H1 (cell line): Measurements from ENCODE around the gene CHST4. TPM values are rescaled to one million over a fixed set of nuclear protein-coding genes. Genes with fewer than 3 reads are reported as not detected.

Experiments
- CTCF ChIA-PET: fragments of 300-600 bp; sonication (Branson Sonifier 250); formaldehyde crosslinking; loops from one replicate; lab custom pipeline; 2021; ENCODE audit not compliant: partially characterized antibody; lab: Charles Lee
- POLR2A ChIA-PET: fragments of 300-600 bp; sonication (Branson Sonifier 250); formaldehyde crosslinking; loops from one replicate; lab custom pipeline; 2021; ENCODE audit warnings: inconsistent platforms; ENCODE audit not compliant: partially characterized antibody; lab: Charles Lee
- DNase-seq, 2 experiments: peaks; one replicate each; pipeline versions ENCODE4 v3.0.0 to v3.0.0-alpha.2; 2010 to 2022; ENCODE audit warnings: low spot score in 2 of 2, low read depth in 1 of 2, mixed read lengths in 1 of 2
- FAIRE-seq: peaks from 2 replicates; lab custom pipeline; 2011; peaks lifted over from hg19 to GRCh38; lab: Jason Lieb, UNC
- H2AFZ ChIP-seq: 2 replicates; pipeline ENCODE4 v1.8.1; 2012; ENCODE audit warnings: low read length, inconsistent platforms
- H2AK5ac ChIP-seq: 2 replicates; pipeline ENCODE4 v1.6.1; 2013; ENCODE audit warnings: low read depth, low read length
- H2BK120ac ChIP-seq: replicated peaks from 2 replicates; pipeline ENCODE3; 2013; ENCODE audit warnings: low read depth, low read length, inconsistent platforms
- H2BK12ac ChIP-seq: 2 replicates; pipeline ENCODE4 v1.6.1; 2013; ENCODE audit warnings: low read depth, low read length
- H2BK15ac ChIP-seq: 2 replicates; pipeline ENCODE4 v1.6.1; 2013; ENCODE audit warnings: low read length
- H2BK20ac ChIP-seq: 2 replicates; pipeline ENCODE4 v1.6.1; 2013; ENCODE audit warnings: low read length
- H2BK5ac ChIP-seq: 2 replicates; pipeline ENCODE4 v1.6.1; 2013; ENCODE audit warnings: low read depth, low read length
- H3K14ac ChIP-seq: 2 replicates; pipeline ENCODE4 v1.6.1; 2013; ENCODE audit warnings: inconsistent platforms; ENCODE audit not compliant: insufficient read length
- H3K18ac ChIP-seq: 2 replicates; pipeline ENCODE4 v1.6.1; 2013; ENCODE audit warnings: low read length; ENCODE audit errors: extremely low read depth
- H3K23ac ChIP-seq: 2 replicates; pipeline ENCODE4 v1.6.1; 2013; ENCODE audit warnings: inconsistent platforms; ENCODE audit not compliant: insufficient read length
- H3K23me2 ChIP-seq: 2 replicates; pipeline ENCODE4 v1.6.1; 2013; ENCODE audit warnings: low read depth, low read length
- H3K27ac ChIP-seq: 2 replicates; pipeline ENCODE4 v1.6.1; 2011; ENCODE audit warnings: low read depth, low read length, inconsistent platforms
- H3K27me3 ChIP-seq, 4 experiments: replicated peaks in 1 of 4; 1 replicate in 1 of 4; 2 replicates in 3 of 4; pipeline versions ENCODE4 v1.6.1 to v1.8.1; 2011 to 2013; ENCODE audit warnings: low read length in 3 of 4, mild to moderate bottlenecking in 3 of 4, inconsistent platforms in 2 of 4, mixed read lengths in 2 of 4, moderate library complexity in 1 of 4; ENCODE audit not compliant: control insufficient read depth in 3 of 4, insufficient read depth in 3 of 4; ENCODE audit errors: extremely low read depth in 1 of 4
- H3K36me3 ChIP-seq, 4 experiments: 2 replicates each; pipeline versions ENCODE4 v1.6.1 to v1.8.1; 2011 to 2013; ENCODE audit warnings: mild to moderate bottlenecking in 4 of 4, low read length in 3 of 4, moderate library complexity in 2 of 4, control low read depth in 1 of 4, inconsistent platforms in 1 of 4; ENCODE audit not compliant: insufficient read depth in 4 of 4, control insufficient read depth in 2 of 4
- H3K4ac ChIP-seq: replicated peaks from 2 replicates; pipeline ENCODE3; 2013; ENCODE audit warnings: low read length, low read depth, mixed read lengths, inconsistent platforms; ENCODE audit not compliant: insufficient read length
- H3K4me1 ChIP-seq, 4 experiments: replicated peaks in 1 of 4; 1 replicate in 1 of 4; 2 replicates in 3 of 4; pipeline versions ENCODE4 v1.6.1 to v1.8.1; 2011 to 2013; ENCODE audit warnings: low read length in 3 of 4, inconsistent platforms in 2 of 4, mixed read lengths in 1 of 4; ENCODE audit not compliant: insufficient read depth in 4 of 4, control insufficient read depth in 3 of 4
- H3K4me2 ChIP-seq, 2 experiments: 2 replicates each; pipeline versions ENCODE4 v1.6.1 to v1.8.1; 2011 to 2013; ENCODE audit warnings: low read depth in 2 of 2, low read length in 2 of 2, control low read depth in 1 of 2, inconsistent platforms in 1 of 2, mild to moderate bottlenecking in 1 of 2; ENCODE audit not compliant: insufficient read depth in 1 of 2
- H3K4me3 ChIP-seq, 4 experiments: fragments of 200-600, 300-600 bp in 1 of 4; sonication (generic), shearing (Covaris generic), sonication (Bioruptor Twin) in 1 of 4; 2 replicates each; pipeline versions ENCODE4 v1.5.1 to v1.8.1; 2011 to 2016; ENCODE audit warnings: low read length in 4 of 4, low read depth in 3 of 4, control low read depth in 2 of 4, inconsistent platforms in 2 of 4, mild to moderate bottlenecking in 2 of 4, mixed read lengths in 1 of 4, moderate library complexity in 1 of 4; ENCODE audit not compliant: insufficient read depth in 2 of 4; ENCODE audit errors: extremely low read depth in 1 of 4
- H3K56ac ChIP-seq: replicated peaks from 2 replicates; pipeline ENCODE3; 2013; ENCODE audit warnings: low read depth, mild to moderate bottlenecking, mixed read lengths, low read length, inconsistent platforms; ENCODE audit not compliant: insufficient read length
- H3K79me1 ChIP-seq: 2 replicates; pipeline ENCODE4 v1.6.1; 2013; ENCODE audit warnings: low read depth, low read length, control low read depth
- H3K79me2 ChIP-seq, 2 experiments: 2 replicates each; pipeline versions ENCODE4 v1.6.1 to v1.8.1; 2012 to 2013; ENCODE audit warnings: low read length in 2 of 2, mild to moderate bottlenecking in 2 of 2, inconsistent platforms in 1 of 2; ENCODE audit not compliant: insufficient read depth in 2 of 2, control insufficient read depth in 1 of 2
- H3K9ac ChIP-seq, 4 experiments: replicated peaks in 1 of 4; 1 replicate in 1 of 4; 2 replicates in 3 of 4; pipeline versions ENCODE4 v1.6.1 to v1.8.1; 2011 to 2013; ENCODE audit warnings: low read depth in 3 of 4, low read length in 3 of 4, control low read depth in 2 of 4, mild to moderate bottlenecking in 2 of 4, moderate library complexity in 2 of 4, inconsistent platforms in 1 of 4; ENCODE audit errors: extremely low read depth in 1 of 4
- H3K9me3 ChIP-seq, 2 experiments: 2 replicates each; pipeline versions ENCODE4 v1.6.1 to v1.8.1; 2012 to 2013; ENCODE audit warnings: mild to moderate bottlenecking in 2 of 2, moderate library complexity in 2 of 2, control low read depth in 1 of 2, inconsistent platforms in 1 of 2, low read depth in 1 of 2, low read length in 1 of 2, mixed read lengths in 1 of 2; ENCODE audit not compliant: insufficient read depth in 2 of 2
- H4K20me1 ChIP-seq, 2 experiments: replicated peaks in 1 of 2; 2 replicates each; pipeline versions ENCODE3 to v1.8.1; 2011 to 2013; ENCODE audit warnings: inconsistent platforms in 2 of 2, low read length in 2 of 2, mild to moderate bottlenecking in 1 of 2; ENCODE audit not compliant: insufficient read depth in 2 of 2, control insufficient read depth in 1 of 2
- H4K5ac ChIP-seq: 2 replicates; pipeline ENCODE4 v1.6.1; 2013; ENCODE audit warnings: low read length, low read depth, mixed read lengths, inconsistent platforms; ENCODE audit not compliant: insufficient read length
- H4K8ac ChIP-seq: 2 replicates; pipeline ENCODE4 v1.8.0; 2013; ENCODE audit warnings: mild to moderate bottlenecking, moderate library complexity, low read length, inconsistent platforms; ENCODE audit not compliant: insufficient read depth; ENCODE audit errors: extremely low read depth
- H4K91ac ChIP-seq: replicated peaks from 2 replicates; pipeline ENCODE3; 2013; ENCODE audit warnings: low read length, mixed read lengths, inconsistent platforms; ENCODE audit not compliant: insufficient read length
- BACH1 ChIP-seq: IDR thresholded peaks from 2 replicates; pipeline ENCODE4 v1.6.1; 2012; ENCODE audit warnings: low read length, improper control_type of control experiment
- BCL11A ChIP-seq, 2 experiments: IDR thresholded peaks; one replicate each; pipeline ENCODE4 v1.6.1; 2011; ENCODE audit warnings: low read depth in 2 of 2, low read length in 2 of 2, mild to moderate bottlenecking in 2 of 2
- BRCA1 ChIP-seq: IDR thresholded peaks from 2 replicates; pipeline ENCODE4 v1.6.1; 2012; ENCODE audit warnings: low read depth, low read length, improper control_type of control experiment
- CBX8 ChIP-seq: fragments of 300-800, 300-1000 bp; sonication (generic); IDR thresholded peaks from 2 replicates; pipeline ENCODE4 v1.7.1; 2016; ENCODE audit warnings: low read depth, low read length, borderline replicate concordance
- CHD2 ChIP-seq: IDR thresholded peaks from 2 replicates; pipeline ENCODE4 v1.6.1; 2012; ENCODE audit warnings: low read length, improper control_type of control experiment
- GTF2F1 ChIP-seq: IDR thresholded peaks from 2 replicates; pipeline ENCODE4 v1.6.1; 2012; ENCODE audit warnings: low read depth, low read length, improper control_type of control experiment, borderline replicate concordance
- KDM5A ChIP-seq: fragments of 200-600 bp; IDR thresholded peaks from 2 replicates; pipeline ENCODE4 v1.7.1; 2012; ENCODE audit warnings: mild to moderate bottlenecking, low read length, inconsistent platforms, mixed read lengths
- NANOG ChIP-seq: IDR thresholded peaks from 2 replicates; pipeline ENCODE4 v1.6.1; 2011; ENCODE audit warnings: low read length, low read depth, mild to moderate bottlenecking, inconsistent platforms; ENCODE audit not compliant: insufficient read depth, poor library complexity, severe bottlenecking
- NRF1 ChIP-seq: IDR thresholded peaks from 2 replicates; pipeline ENCODE4 v1.6.1; 2011; ENCODE audit warnings: mild to moderate bottlenecking, low read depth, low read length, improper control_type of control experiment
- SP1 ChIP-seq: IDR thresholded peaks from 2 replicates; pipeline ENCODE4 v1.6.1; 2011; ENCODE audit warnings: low read depth, low read length
- SRF ChIP-seq: IDR thresholded peaks from 2 replicates; pipeline ENCODE4 v1.6.1; 2011; ENCODE audit warnings: mild to moderate bottlenecking, low read depth, low read length, moderate library complexity
- TBP ChIP-seq: IDR thresholded peaks from 2 replicates; pipeline ENCODE4 v1.6.1; 2011; ENCODE audit warnings: low read depth, low read length, improper control_type of control experiment
- TEAD4 ChIP-seq: IDR thresholded peaks from 2 replicates; pipeline ENCODE4 v1.6.1; 2012; ENCODE audit warnings: low read depth, low read length, inconsistent platforms, mixed read lengths
- USF2 ChIP-seq: IDR thresholded peaks from 2 replicates; pipeline ENCODE4 v1.6.1; 2011; ENCODE audit warnings: low read length, improper control_type of control experiment
- ZNF274 ChIP-seq: IDR thresholded peaks from 2 replicates; pipeline ENCODE4 v1.7.0; 2012; ENCODE audit warnings: low read length, borderline replicate concordance; ENCODE audit errors: extremely low read depth
- WGBS, 2 experiments: shearing (Covaris generic) in 1 of 2; methylation state at CpG; one replicate each; pipeline versions ENCODE4 v1.1.6 to v1.1.7; 2013 to 2015; ENCODE audit warnings: low lambda C conversion rate in 2 of 2, mixed read lengths in 2 of 2, inconsistent platforms in 1 of 2, low coverage in 1 of 2, missing lambda C conversion rate in 1 of 2; ENCODE audit not compliant: insufficient replicate concordance in 2 of 2, insufficient coverage in 1 of 2, insufficient read length in 1 of 2; ENCODE audit errors: extremely low coverage in 1 of 2, missing lambda C conversion rate in 1 of 2; 5-methylcytosine and 5-hydroxymethylcytosine counted together
- polyA plus RNA-seq, 7 experiments: library from polyadenylated mRNA; depleted of rRNA in 3 of 7; stranded (reverse) in 5 of 7; unstranded in 2 of 7; fragments of >200 nt in 5 of 7; fragments of 200-250 nt in 2 of 7; gene quantifications; 1 replicate in 5 of 7; 2 replicates in 1 of 7; 4 replicates in 1 of 7; pipeline versions ENCODE4 v1.2.1 to v1.2.3, GENCODE V29; 2011 to 2013; ENCODE audit warnings: missing spikeins in 2 of 7, mixed read lengths in 2 of 7
- total RNA-seq: library from RNA; stranded (reverse); fragmentation: NEBNext Ultra II Directional; extraction: Animal tissue kit (Norgen Biotek cat#: 25700); gene quantifications from 2 replicates; pipeline ENCODE4 v1.2.1, GENCODE V29; 2021

CHST4 gene
- total and polyA plus RNA-seq, 2 of the 8 experiments (the other 6 are each of a cell fraction or from before 2014, with no cell fraction given) = 12.1 to 14.6 TPM

- ChIA-PET POLR2A (interaction anchor here (1.4 kb wide), 1 partner anchor 21 kb away, joined by 3 read pairs; the partner anchor contains the start of gene CHST4), CTCF (interaction anchor here (0.6 to 9.8 kb wide), 3 partner anchors 13 to 872 kb away, joined by 3 to 133 read pairs (median 4); no protein-coding TSS in a partner anchor)
- H3K23ac ChIP-seq = no peak overlapping the region
- H3K14ac ChIP-seq = no peak overlapping the region
- no peak overlapping the region for H2BK120ac ChIP-seq
- H3K36me3 ChIP-seq = no peaks in the 10 kb centered on the region
- H2AFZ ChIP-seq = no peak overlapping the region
- H3K9ac ChIP-seq = 0 out of 7 replicates have a peak overlapping the region, but pooled peaks of 1 of the 4 experiments have one; percentile 4
- FAIRE-seq (no peak), DNase-seq (no peak)
- H4K20me1 ChIP-seq = no peaks in the 10 kb centered on the region
- H2BK5ac ChIP-seq = no peak overlapping the region
- H3K4me3 ChIP-seq = no peak overlapping the region
- H2BK12ac ChIP-seq = no peak overlapping the region
- no peak overlapping the region for H4K8ac ChIP-seq
- H3K4ac ChIP-seq = no peak overlapping the region
- H3K9me3 ChIP-seq = no peaks in the 10 kb centered on the region
- H3K79me2 ChIP-seq = no peaks in the 10 kb centered on the region
- H3K4me2 ChIP-seq = no peak overlapping the region
- H4K5ac ChIP-seq = no peak overlapping the region
- H3K4me1 ChIP-seq = no peaks in the 10 kb centered on the region
- no peaks in the 10 kb centered on the region for H3K23me2 ChIP-seq
- H3K27ac ChIP-seq = no peak overlapping the region
- H3K56ac ChIP-seq = no peak overlapping the region
- no peak overlapping the region for H2BK15ac ChIP-seq
- H3K79me1 ChIP-seq = no peaks in the 10 kb centered on the region
- no peak overlapping the region for H2AK5ac ChIP-seq
- no peak overlapping the region for H3K18ac ChIP-seq
- H4K91ac ChIP-seq = no peak overlapping the region
- H3K27me3 ChIP-seq = no peaks in the 10 kb centered on the region
- WGBS, 2 experiments = 86% methylated on average over 5 of the region's 5 CpGs; no CpG with 5 or more reads in 1 of the 2 experiments
- no peak overlapping the region for H2BK20ac ChIP-seq
- TF ChIP-seq ZNF274 (no peak), SRF (no peak), NRF1 (no peak), USF2 (no peak), BACH1 (no peak), GTF2F1 (no peak), BRCA1 (no peak), SP1 (no peak), BCL11A (IDR thresholded peaks at IDR 0.05; ENCODE audit: low read depth in 2 of 2, low read length in 2 of 2) (no peak), TEAD4 (no peak), CHD2 (no peak), KDM5A (no peak), TBP (no peak), NANOG (no peak), CBX8 (no peak)
Measured at GRCh38 chr16:71504901-71505300, 21.3 kb upstream of the CHST4 start.
